ENCODE data around the gene PHLDB1.

- TF ChIP-seq YY1 (IDR thresholded peaks at IDR 0.05; ENCODE audit: extremely low read depth, insufficient replicate concordance, low read depth, low read length) (no peak), POLR2AphosphoS5 (IDR thresholded peaks at IDR 0.05; ENCODE audit: low read depth, low read length) (no peak), EZH2phosphoT487 (IDR thresholded peaks at IDR 0.05; ENCODE audit: borderline replicate concordance) (no peak), CTCF (IDR thresholded peaks at IDR 0.05 in 2 of 3, conservative IDR thresholded peaks at IDR 0.05 in 1 of 3; ENCODE audit: borderline replicate concordance in 1 of 3, insufficient read depth in 1 of 3, low read depth in 2 of 3, low read length in 2 of 3) (no peak), RAD21 (IDR thresholded peaks at IDR 0.05; ENCODE audit: low read depth) (no peak), REST (IDR thresholded peaks at IDR 0.05; ENCODE audit: low read depth) (no peak), SIN3A (IDR thresholded peaks at IDR 0.05; ENCODE audit: low read depth) (no peak), POLR2A (IDR thresholded peaks at IDR 0.05; ENCODE audit: borderline replicate concordance, extremely low read depth, insufficient read depth, insufficient read length) (no peak)
Observed at GRCh38 chr11:118641397-118642019, 34.1 kb downstream of the PHLDB1 start.

Data from HCT116 (cell line).